ENCODE measurements around the gene RBPMS2.

DNA sequence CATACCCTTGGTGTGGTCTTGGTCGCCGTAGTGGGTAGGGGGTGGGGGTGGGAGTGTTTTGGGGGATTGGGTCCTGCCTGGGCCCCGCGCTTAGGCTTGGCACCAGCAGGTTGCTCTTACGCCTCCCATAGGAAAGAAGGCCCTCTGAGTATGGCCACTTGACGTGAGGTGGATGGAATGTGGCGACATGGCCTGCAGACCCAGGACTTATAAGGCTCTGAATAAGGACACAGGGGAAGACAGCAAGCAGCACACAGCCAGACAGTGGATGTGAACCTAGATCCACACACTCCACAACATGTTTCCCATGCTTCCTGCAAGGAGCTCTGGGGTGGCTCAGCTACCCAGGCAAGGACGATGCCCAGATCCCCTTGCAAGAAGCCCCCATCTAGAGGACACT lies 12.4 kb downstream of the RBPMS2 start:
- TF ChIP-seq EZH2 (IDR thresholded peaks at IDR 0.05) (no peak), FOXP2 (optimal IDR thresholded peaks at IDR 0.05; ENCODE audit: control extremely low read depth, extremely low read length, insufficient read depth) (no peak), POLR2AphosphoS5 (IDR thresholded peaks at IDR 0.05; ENCODE audit: borderline replicate concordance, low read depth, low read length) (no peak)
